IPS DF 4.7 (cell line): Measurements from ENCODE around the gene CPNE2.

ENCODE experiments used
- DNase-seq: peaks from one replicate; pipeline ENCODE4 v3.0.0-alpha.2; 2013; ENCODE audit warnings: low spot score; ENCODE audit errors: extremely low read depth

The CPNE2 gene

GRCh38 chr16:57192720-57193486 lies 100.5 kb downstream of the CPNE2 start:
- no peak for DNase-seq

GRCh38 chr16:57194512-57194911 lies 102.1 kb downstream of the CPNE2 start:
- no peak for DNase-seq

GRCh38 chr16:57196286-57196685 lies 103.9 kb downstream of the CPNE2 start:
- no peak for DNase-seq

- no peak for DNase-seq
These were observed 104.4 kb downstream of the CPNE2 start for GRCh38 chr16:57196753-57197152.
